ENCODE measurements around the gene PAX5.

The PAX5 gene

GRCh38 chr9:36903541-36904435, 130.3 kb downstream of the PAX5 start:
- H3K4me3 ChIP-seq (ENCODE audit: low read depth, low read length), result no peak overlapping the region

GRCh38 chr9:36902861-36903524, 131.1 kb downstream of the PAX5 start:
- no peak overlapping the region for H3K4me3 ChIP-seq (ENCODE audit: low read depth, low read length)

GRCh38 chr9:36902080-36902716, 131.9 kb downstream of the PAX5 start:
- H3K4me3 ChIP-seq (ENCODE audit: low read depth, low read length), result no peak overlapping the region

- no peak overlapping the region for H3K4me3 ChIP-seq (ENCODE audit: low read depth, low read length)
Observed at GRCh38 chr9:36901528-36901927, 132.5 kb downstream of the PAX5 start.

GRCh38 chr9:36900856-36901220, 133.2 kb downstream of the PAX5 start:
- H3K4me3 ChIP-seq (ENCODE audit: low read depth, low read length), result no peak overlapping the region

GRCh38 chr9:36900136-36900855, 133.8 kb downstream of the PAX5 start:
- no peak overlapping the region for H3K4me3 ChIP-seq (ENCODE audit: low read depth, low read length)

- no peak overlapping the region for H3K4me3 ChIP-seq (ENCODE audit: low read depth, low read length)
Observed at GRCh38 chr9:36899406-36899805, 134.7 kb downstream of the PAX5 start.

- H3K4me3 ChIP-seq (ENCODE audit: low read depth, low read length), result no peak overlapping the region
Observed at GRCh38 chr9:36898431-36899020, 135.5 kb downstream of the PAX5 start.

GRCh38 chr9:36897478-36897877, 136.6 kb downstream of the PAX5 start:
- no peak overlapping the region for H3K4me3 ChIP-seq (ENCODE audit: low read depth, low read length)

- no peak overlapping the region for H3K4me3 ChIP-seq (ENCODE audit: low read depth, low read length)
Observed at GRCh38 chr9:36897019-36897418, 137.0 kb downstream of the PAX5 start.

GRCh38 chr9:36896296-36896695, 137.8 kb downstream of the PAX5 start:
- no peak overlapping the region for H3K4me3 ChIP-seq (ENCODE audit: low read depth, low read length)

- H3K4me3 ChIP-seq (ENCODE audit: low read depth, low read length), result no peak overlapping the region
Observed at GRCh38 chr9:36895744-36896260, 138.3 kb downstream of the PAX5 start.

- no peak overlapping the region for H3K4me3 ChIP-seq (ENCODE audit: low read depth, low read length)
Observed at GRCh38 chr9:36894695-36895310, 139.3 kb downstream of the PAX5 start.

- H3K4me3 ChIP-seq (ENCODE audit: low read depth, low read length), result no peak overlapping the region
Observed at GRCh38 chr9:36893911-36894310, 140.2 kb downstream of the PAX5 start.

GRCh38 chr9:36893184-36893583, 140.9 kb downstream of the PAX5 start:
- H3K4me3 ChIP-seq (ENCODE audit: low read depth, low read length), result no peak overlapping the region

- H3K4me3 ChIP-seq (ENCODE audit: low read depth, low read length), result no peak overlapping the region
Observed at GRCh38 chr9:36892279-36892678, 141.8 kb downstream of the PAX5 start.

- H3K4me3 ChIP-seq (ENCODE audit: low read depth, low read length), result no peak overlapping the region
Observed at GRCh38 chr9:36891341-36891811, 142.7 kb downstream of the PAX5 start.

GRCh38 chr9:36889844-36890243, 144.2 kb downstream of the PAX5 start:
- no peak overlapping the region for H3K4me3 ChIP-seq (ENCODE audit: low read depth, low read length)

GRCh38 chr9:36888551-36888950, 145.5 kb downstream of the PAX5 start:
- no peak overlapping the region for H3K4me3 ChIP-seq (ENCODE audit: low read depth, low read length)

- H3K4me3 ChIP-seq (ENCODE audit: low read depth, low read length), result no peak overlapping the region
Observed at GRCh38 chr9:36884721-36885120, 149.3 kb downstream of the PAX5 start.

Data from iPS-11a (cell line).